Right atrium auricular region (tissue), 2 donors: ENCODE measurements around the gene SLC12A2. TPM values are rescaled to one million over a fixed set of nuclear protein-coding genes. Genes with fewer than 3 reads are reported as not detected.
A peak's percentile ranks its signal among the peaks of the same experiment; 100 is the strongest.

Source experiments
- DNase-seq: peaks from one replicate; pipeline ENCODE4 v3.0.0-alpha.2; 2019; ENCODE audit warnings: low spot score
- H3K27ac ChIP-seq, 2 donors: fragments of 200-600 bp; sonication (generic); 1 replicate in 1 of 2; 2 replicates in 1 of 2; pipeline ENCODE4 v1.5.1; 2016 to 2019
- H3K27me3 ChIP-seq, 2 donors: fragments of 200-600 bp; sonication (generic); one replicate each; pipeline versions ENCODE4 v1.5.1 to v1.6.0; 2017 to 2019
- H3K36me3 ChIP-seq: fragments of 200-600 bp; sonication (generic); one replicate; pipeline ENCODE4 v1.5.1; 2016
- H3K4me1 ChIP-seq, 2 donors: fragments of 200-600 bp; sonication (generic); one replicate each; pipeline versions ENCODE4 v1.5.1 to v1.6.0; 2017 to 2019
- H3K4me3 ChIP-seq, 2 donors: fragments of 200-600 bp; sonication (generic); 1 replicate in 1 of 2; 2 replicates in 1 of 2; pipeline ENCODE4 v1.5.1; 2017 to 2019; ENCODE audit warnings: mild to moderate bottlenecking in 1 of 2, moderate library complexity in 1 of 2
- H3K9me3 ChIP-seq, 2 donors: fragments of 200-600 bp; sonication (generic); one replicate each; pipeline ENCODE4 v1.5.1; 2019
- CTCF ChIP-seq, 2 donors: fragments of 200-600 bp; sonication (generic); IDR thresholded peaks; one replicate each; pipeline ENCODE4 v1.5.1; 2019; ENCODE audit warnings: antibody characterized with exemption in 2 of 2
- total RNA-seq, 2 donors: library from RNA; depleted of rRNA; stranded (reverse); fragments of >200 nt; gene quantifications; one replicate each; pipeline ENCODE4 v1.1.0, GENCODE V29; 2016

The SLC12A2 gene
- total RNA-seq, 2 donors from 2014 or later = 9.1 to 17.1 TPM

GRCh38 chr5:128212191-128212806 is 128.7 kb downstream of the SLC12A2 start:
- peaks cover 0 to 8% of the 10 kb centered on the region in 2 donors for H3K4me1 ChIP-seq
- no peak overlapping the region for H3K4me3 ChIP-seq
- H3K27ac ChIP-seq = no peak overlapping the region
- no peaks in the 10 kb centered on the region for H3K27me3 ChIP-seq
- TF ChIP-seq CTCF (IDR thresholded peaks at IDR 0.05) = no peak
- H3K36me3 ChIP-seq = no peaks in the 10 kb centered on the region
- H3K9me3 ChIP-seq = no peaks in the 10 kb centered on the region
- DNase-seq = no peak

GRCh38 chr5:128213340-128213739 is 129.8 kb downstream of the SLC12A2 start:
- DNase-seq = no peak
- Histone ChIP-seq H3K4me1 (peaks cover 0 to 16% of the 10 kb centered on the region in 2 donors), H3K4me3 (no peak overlapping the region), H3K27ac (no peak overlapping the region), H3K9me3 (no peaks in the 10 kb centered on the region), H3K27me3 (no peaks in the 10 kb centered on the region), H3K36me3 (no peaks in the 10 kb centered on the region)
- TF ChIP-seq CTCF (IDR thresholded peaks at IDR 0.05) = peak; percentile 47 to 82

- H3K27ac ChIP-seq = no peak overlapping the region
- TF ChIP-seq CTCF (IDR thresholded peaks at IDR 0.05) = no peak
- H3K4me3 ChIP-seq = no peak overlapping the region
- no peaks in the 10 kb centered on the region for H3K27me3 ChIP-seq
- H3K36me3 ChIP-seq = no peaks in the 10 kb centered on the region
- DNase-seq = no peak
- peaks cover 0 to 16% of the 10 kb centered on the region in 2 donors for H3K4me1 ChIP-seq
- no peaks in the 10 kb centered on the region for H3K9me3 ChIP-seq
Observed at GRCh38 chr5:128213833-128214232, 130.3 kb downstream of the SLC12A2 start.

- H3K9me3 ChIP-seq = no peaks in the 10 kb centered on the region
- DNase-seq = no peak
- H3K27me3 ChIP-seq = no peaks in the 10 kb centered on the region
- no peak overlapping the region for H3K4me3 ChIP-seq
- no peaks in the 10 kb centered on the region for H3K36me3 ChIP-seq
- TF ChIP-seq CTCF (IDR thresholded peaks at IDR 0.05) = no peak
- peak overlapping the region; percentile 74 to 80 for H3K27ac ChIP-seq
- peaks cover 0 to 16% of the 10 kb centered on the region in 2 donors for H3K4me1 ChIP-seq
Observed at GRCh38 chr5:128216285-128216684, 132.7 kb downstream of the SLC12A2 start.

GRCh38 chr5:128216860-128217531 is 133.4 kb downstream of the SLC12A2 start:
- peak overlapping the region; percentile 74 to 80 for H3K27ac ChIP-seq
- no peak for TF ChIP-seq CTCF (IDR thresholded peaks at IDR 0.05)
- no peak for DNase-seq
- H3K4me3 ChIP-seq = no peak overlapping the region
- H3K27me3 ChIP-seq = no peaks in the 10 kb centered on the region
- H3K9me3 ChIP-seq = no peaks in the 10 kb centered on the region
- H3K4me1 ChIP-seq = peaks cover 0 to 16% of the 10 kb centered on the region in 2 donors
- no peaks in the 10 kb centered on the region for H3K36me3 ChIP-seq
